SK-N-MC (cell line): ENCODE measurements around the gene RDM1.

Source experiments
- DNase-seq: peaks from one replicate; pipeline ENCODE4 v3.0.0-alpha.2; 2011; ENCODE audit warnings: low read depth, low spot score
- H3K27ac ChIP-seq: fragments of 200-600 bp; sonication (generic); 2 replicates; pipeline ENCODE4 v1.5.1; 2016; ENCODE audit warnings: mixed run types
- H3K36me3 ChIP-seq: fragments of 200-600 bp; sonication (generic); 2 replicates; pipeline ENCODE4 v1.6.1; 2017; ENCODE audit warnings: antibody characterized with exemption, low read length, mixed read lengths; ENCODE audit not compliant: insufficient read depth
- H3K4me3 ChIP-seq: fragments of 200-600 bp; sonication (generic); 2 replicates; pipeline ENCODE4 v1.5.1; 2016
- H3K9ac ChIP-seq: fragments of 200-600 bp; sonication (generic); 2 replicates; pipeline ENCODE4 v1.8.0; 2017; ENCODE audit warnings: mixed run types, mixed read lengths; ENCODE audit not compliant: insufficient read length
- H3K9me3 ChIP-seq: fragments of 200-600 bp; sonication (generic); 2 replicates; pipeline ENCODE4 v1.6.1; 2017; ENCODE audit warnings: low read depth, mild to moderate bottlenecking, antibody characterized with exemption, low read length, moderate library complexity, mixed read lengths
- EZH2 ChIP-seq: fragments of 200-600 bp; sonication (generic); IDR thresholded peaks from one replicate; pipeline ENCODE4 v1.6.1; 2017; ENCODE audit warnings: antibody characterized with exemption
- FOXP2 ChIP-seq: optimal IDR thresholded peaks from 2 replicates; pipeline ENCODE3; 2011; ENCODE audit warnings: mild to moderate bottlenecking, moderate library complexity; ENCODE audit not compliant: insufficient read depth; ENCODE audit errors: extremely low read length, control extremely low read depth
- POLR2AphosphoS5 ChIP-seq: IDR thresholded peaks from 2 replicates; pipeline ENCODE4 v1.6.1; 2012; ENCODE audit warnings: mild to moderate bottlenecking, low read depth, low read length, borderline replicate concordance

RDM1 gene

GRCh38 chr17:35879773-35880654 lies 50.6 kb downstream of the RDM1 start, which contains the start of gene CCL5:
Gene CCL5, minus strand, starts transcription at chr17:35880360.
- no peaks in the 10 kb centered on the region for H3K9me3 ChIP-seq
- no peak within 1 kb of the TSS for H3K4me3 ChIP-seq
- no peak for TF ChIP-seq FOXP2
- TF ChIP-seq POLR2AphosphoS5, result no peak
- TF ChIP-seq EZH2, result no peak
- H3K36me3 ChIP-seq, result no peaks in the 10 kb centered on the region
- H3K27ac ChIP-seq, result no peak within 1 kb of the TSS
- no peak within 1 kb of the TSS for H3K9ac ChIP-seq
- DNase-seq, result no peak

- Histone ChIP-seq H3K27ac (no peak overlapping the region), H3K36me3 (no peaks in the 10 kb centered on the region), H3K9me3 (no peaks in the 10 kb centered on the region), H3K9ac (no peak overlapping the region), H3K4me3 (no peak overlapping the region)
- DNase-seq, result no peak
- TF ChIP-seq FOXP2, result no peak
- TF ChIP-seq EZH2, result no peak
- no peak for TF ChIP-seq POLR2AphosphoS5
Measured at GRCh38 chr17:35878361-35878760, 52.2 kb downstream of the RDM1 start.

- H3K4me3 ChIP-seq, result no peak overlapping the region
- no peaks in the 10 kb centered on the region for H3K9me3 ChIP-seq
- TF ChIP-seq FOXP2 (no peak), EZH2 (no peak), POLR2AphosphoS5 (no peak)
- H3K9ac ChIP-seq, result no peak overlapping the region
- no peaks in the 10 kb centered on the region for H3K36me3 ChIP-seq
- no peak overlapping the region for H3K27ac ChIP-seq
- DNase-seq, result no peak
Measured at GRCh38 chr17:35877345-35878029, 53.1 kb downstream of the RDM1 start.

- TF ChIP-seq FOXP2 (no peak), EZH2 (no peak), POLR2AphosphoS5 (no peak)
- DNase-seq, result no peak
- no peaks in the 10 kb centered on the region for H3K36me3 ChIP-seq
Measured at GRCh38 chr17:35876534-35876933, 54.0 kb downstream of the RDM1 start.

GRCh38 chr17:35875800-35876139 lies 54.8 kb downstream of the RDM1 start:
- H3K9me3 ChIP-seq, result no peaks in the 10 kb centered on the region
- DNase-seq, result no peak
- TF ChIP-seq EZH2 (no peak), POLR2AphosphoS5 (no peak), FOXP2 (no peak)
- H3K9ac ChIP-seq, result no peak overlapping the region
- no peak overlapping the region for H3K27ac ChIP-seq
- no peaks in the 10 kb centered on the region for H3K36me3 ChIP-seq
- H3K4me3 ChIP-seq, result no peak overlapping the region

More at GRCh38 chr17:35876534-35876933, 54.0 kb downstream of the RDM1 start:
- Histone ChIP-seq H3K9ac (no peak overlapping the region), H3K4me3 (no peak overlapping the region), H3K27ac (no peak overlapping the region), H3K9me3 (no peaks in the 10 kb centered on the region)

- Histone ChIP-seq H3K9me3 (no peaks in the 10 kb centered on the region), H3K36me3 (no peaks in the 10 kb centered on the region), H3K27ac (no peak overlapping the region), H3K9ac (no peak overlapping the region), H3K4me3 (no peak overlapping the region)
- DNase-seq, result no peak
- TF ChIP-seq POLR2AphosphoS5, result no peak
- no peak for TF ChIP-seq FOXP2
- TF ChIP-seq EZH2, result no peak
Measured at GRCh38 chr17:35875072-35875799, 55.3 kb downstream of the RDM1 start.

- no peak overlapping the region for H3K9ac ChIP-seq
- H3K36me3 ChIP-seq, result no peaks in the 10 kb centered on the region
- TF ChIP-seq EZH2 (no peak), FOXP2 (no peak), POLR2AphosphoS5 (no peak)
- DNase-seq, result no peak
- H3K4me3 ChIP-seq, result no peak overlapping the region
- H3K27ac ChIP-seq, result no peak overlapping the region
- no peaks in the 10 kb centered on the region for H3K9me3 ChIP-seq
Measured at GRCh38 chr17:35872196-35872980, 58.2 kb downstream of the RDM1 start.
